HCT116 (cell line): ENCODE data around the gene CSF2RB. TPM values are rescaled to one million over a fixed set of nuclear protein-coding genes. Genes with fewer than 3 reads are reported as not detected.

ENCODE experiments used
- ATAC-seq: fragments of 200-7000 bp; cut with Tn5 transposase; 2 replicates; pipeline ENCODE4 v1.9.1; 2020; ENCODE audit warnings: mild to moderate bottlenecking, moderate library complexity
- BruUV-seq: library from RNA; stranded (reverse); fragments of 400-500 nt; replicated peaks from 2 replicates; lab custom pipeline; 2021; lab: Mats Ljungman, UMichigan
- CTCF ChIA-PET: fragments of 300-600 bp; sonication (Branson Sonifier 250); formaldehyde crosslinking; loops from one replicate; lab custom pipeline; 2021; ENCODE audit warnings: antibody characterized with exemption; lab: Charles Lee
- POLR2A ChIA-PET: fragments of 300-600, 350-600 bp; sonication (Branson Sonifier 250); formaldehyde crosslinking; loops from one replicate; lab custom pipeline; 2021; ENCODE audit warnings: antibody characterized with exemption; lab: Charles Lee
- RAD21 ChIA-PET, 2 experiments: fragments of 300-600 bp; sonication (Branson Sonifier 250); formaldehyde crosslinking; loops; one replicate each; lab custom pipeline; 2023; ENCODE audit warnings: low total read pairs in 2 of 2; ENCODE audit not compliant: uncharacterized antibody in 2 of 2, unreplicated experiment in 2 of 2, low non-redundant PET in 1 of 2; lab: Charles Lee
- DNase-seq: peaks from one replicate; pipeline ENCODE4 v3.0.0-alpha.2; 2010; ENCODE audit warnings: low read depth, low spot score
- H2AFZ ChIP-seq: fragments of 200-600 bp; shearing (Covaris generic), sonication (generic); 2 replicates; pipeline ENCODE4 v1.6.1; 2017; ENCODE audit warnings: low read depth, mixed run types, mixed read lengths, antibody characterized with exemption, low read length; ENCODE audit not compliant: poor library complexity, severe bottlenecking
- H3K27ac ChIP-seq: 2 replicates; pipeline ENCODE4 v1.5.1; 2012; ENCODE audit warnings: low read depth, low read length
- H3K27me3 ChIP-seq: fragments of 200-600 bp; sonication (generic); 2 replicates; pipeline ENCODE4 v1.6.1; 2016; ENCODE audit warnings: mixed run types, low read length, mixed read lengths; ENCODE audit not compliant: insufficient read depth
- H3K36me3 ChIP-seq, 2 experiments: fragments of 200-500 bp in 1 of 2; fragments of 200-600 bp in 1 of 2; sonication (Bioruptor generic) in 1 of 2; sonication (generic) in 1 of 2; 2 replicates each; pipeline versions ENCODE4 v1.5.1 to v1.6.1; 2014 to 2016; ENCODE audit warnings: low read length in 2 of 2, inconsistent platforms in 1 of 2, mixed read lengths in 1 of 2, mixed run types in 1 of 2; ENCODE audit not compliant: insufficient read depth in 2 of 2, control insufficient read depth in 1 of 2
- H3K4me1 ChIP-seq, 2 experiments: fragments of 200-600 bp in 1 of 2; sonication (generic) in 1 of 2; 2 replicates each; pipeline versions ENCODE4 v1.5.1 to v1.6.1; 2012 to 2017; ENCODE audit warnings: low read length in 2 of 2, inconsistent platforms in 1 of 2, mild to moderate bottlenecking in 1 of 2, mixed read lengths in 1 of 2, mixed run types in 1 of 2, moderate library complexity in 1 of 2; ENCODE audit not compliant: insufficient read depth in 2 of 2, control insufficient read depth in 1 of 2
- H3K4me2 ChIP-seq: fragments of 200-600 bp; sonication (generic); 2 replicates; pipeline ENCODE4 v1.6.1; 2017; ENCODE audit warnings: mixed run types, low read length, mixed read lengths
- H3K4me3 ChIP-seq, 2 experiments: fragments of 200-600 bp in 1 of 2; sonication (generic) in 1 of 2; replicated peaks in 1 of 2; 2 replicates each; pipeline ENCODE4 v1.5.1; 2011 to 2016; ENCODE audit warnings: low read length in 2 of 2, control low read depth in 1 of 2, low read depth in 1 of 2, mild to moderate bottlenecking in 1 of 2, mixed read lengths in 1 of 2, mixed run types in 1 of 2
- H3K79me2 ChIP-seq: fragments of 200-600 bp; sonication (generic); 2 replicates; pipeline ENCODE4 v1.6.1; 2017; ENCODE audit warnings: mild to moderate bottlenecking, mixed run types, low read length, moderate library complexity, mixed read lengths; ENCODE audit not compliant: insufficient read depth
- H3K9ac ChIP-seq: fragments of 200-600 bp; sonication (generic); 2 replicates; pipeline ENCODE4 v1.6.1; 2016; ENCODE audit warnings: low read length, mixed read lengths
- H3K9me2 ChIP-seq: fragments of 200-600 bp; sonication (generic), shearing (Covaris generic); 2 replicates; pipeline ENCODE4 v1.6.1; 2017; ENCODE audit warnings: mixed run types, mild to moderate bottlenecking, moderate library complexity; ENCODE audit not compliant: insufficient read depth
- H3K9me3 ChIP-seq, 2 experiments: fragments of 200-500 bp in 1 of 2; fragments of 200-600 bp in 1 of 2; sonication (Bioruptor generic) in 1 of 2; sonication (generic) in 1 of 2; 2 replicates each; pipeline ENCODE4 v1.6.1; 2014 to 2017; ENCODE audit warnings: low read length in 2 of 2, mixed read lengths in 2 of 2, inconsistent platforms in 1 of 2, low read depth in 1 of 2, mild to moderate bottlenecking in 1 of 2, mixed run types in 1 of 2, moderate library complexity in 1 of 2; ENCODE audit not compliant: control insufficient read depth in 1 of 2, insufficient read depth in 1 of 2
- H4K20me1 ChIP-seq: fragments of 200-600 bp; sonication (generic), shearing (Covaris generic); 2 replicates; pipeline ENCODE4 v1.6.1; 2017; ENCODE audit warnings: mixed run types, mild to moderate bottlenecking, moderate library complexity; ENCODE audit not compliant: insufficient read depth
- CBX3 ChIP-seq: IDR thresholded peaks from 2 replicates; pipeline ENCODE4 v1.6.1; 2012; ENCODE audit warnings: low read depth
- CEBPB ChIP-seq: IDR thresholded peaks from 2 replicates; pipeline ENCODE4 v1.6.1; 2012; ENCODE audit warnings: low read depth
- ELF1 ChIP-seq: IDR thresholded peaks from 2 replicates; pipeline ENCODE4 v1.6.1; 2012; ENCODE audit warnings: low read depth, borderline replicate concordance
- FOSL1 ChIP-seq: IDR thresholded peaks from 2 replicates; pipeline ENCODE4 v1.6.1; 2012; ENCODE audit warnings: low read depth
- JUND ChIP-seq: IDR thresholded peaks from 2 replicates; pipeline ENCODE4 v1.6.1; 2012
- POLR2AphosphoS5 ChIP-seq: IDR thresholded peaks from 2 replicates; pipeline ENCODE4 v1.6.1; 2011; ENCODE audit warnings: mild to moderate bottlenecking, low read depth, low read length, moderate library complexity
- SIN3A ChIP-seq: IDR thresholded peaks from 2 replicates; pipeline ENCODE4 v1.6.1; 2012; ENCODE audit warnings: low read depth
- SP1 ChIP-seq: IDR thresholded peaks from 2 replicates; pipeline ENCODE4 v1.6.1; 2012; ENCODE audit warnings: low read depth
- SRF ChIP-seq: IDR thresholded peaks from 2 replicates; pipeline ENCODE4 v1.6.1; 2012; ENCODE audit warnings: low read depth
- TCF7L2 ChIP-seq: IDR thresholded peaks from 2 replicates; pipeline ENCODE4 v1.7.0; 2011; ENCODE audit warnings: borderline replicate concordance, inconsistent platforms; ENCODE audit not compliant: insufficient read depth, insufficient read length; ENCODE audit errors: extremely low read depth
- ZFX ChIP-seq: fragments of 450-650 bp; IDR thresholded peaks from 2 replicates; pipeline ENCODE4 v1.6.1; 2017
- ZNF274 ChIP-seq: fragments of 200-500 bp; sonication (Bioruptor generic); IDR thresholded peaks from 2 replicates; pipeline ENCODE4 v1.6.1; 2014; ENCODE audit warnings: mild to moderate bottlenecking, low read depth, low read length, inconsistent platforms
- intact Hi-C: fragments of 100-400 bp; cut with micrococcal nuclease; formaldehyde crosslinking; loops from 2 replicates; pipeline ENCODE4 v1.10.0; 2022
- total RNA-seq: library from RNA; stranded (reverse); gene quantifications from one replicate; pipeline ENCODE4 v1.2.1, GENCODE V29; 2021; ENCODE audit not compliant: unreplicated experiment
- TF ChIP-seq, protein P1 (sequence below): IDR thresholded peaks from 2 replicates; pipeline ENCODE4 v1.6.1; 2012; ENCODE audit warnings: low read depth
- TF ChIP-seq, protein P2 (sequence below): IDR thresholded peaks from 2 replicates; pipeline ENCODE4 v1.6.1; 2012
- TF ChIP-seq, protein P3 (sequence below): IDR thresholded peaks from 2 replicates; pipeline ENCODE4 v1.6.1; 2011; ENCODE audit warnings: mild to moderate bottlenecking, low read length, moderate library complexity; ENCODE audit not compliant: insufficient replicate concordance; ENCODE audit errors: extremely low read depth
- TF ChIP-seq, protein P4 (sequence below): IDR thresholded peaks from 2 replicates; pipeline ENCODE4 v1.6.1; 2012

The CSF2RB gene
- total RNA-seq, 1 experiment from 2014 or later: 0.10 TPM

DNA sequence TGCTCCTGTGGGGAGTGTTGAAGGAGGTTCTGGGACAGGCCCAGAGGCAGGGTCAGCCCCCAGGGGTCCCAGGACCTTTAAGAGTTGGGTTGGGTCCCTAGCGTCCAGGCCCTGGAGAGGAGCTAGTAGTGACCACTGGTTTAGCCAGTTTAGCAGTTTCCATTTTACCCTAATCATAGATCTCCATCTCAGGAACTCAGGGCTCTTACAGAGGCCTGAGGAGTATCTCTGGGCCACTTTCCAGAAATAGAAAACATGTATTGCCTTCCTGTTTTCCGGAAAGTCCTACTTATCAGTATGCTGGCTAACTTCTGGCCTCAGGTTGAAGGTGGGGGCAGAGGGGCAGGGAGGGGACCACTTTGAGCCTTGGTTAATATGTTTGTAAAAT is 39.1 kb upstream of the CSF2RB start:
- Histone ChIP-seq H3K27me3 (no peaks in the 10 kb centered on the region; the same call in 1 of the 2 replicates), H3K79me2 (no peaks in the 10 kb centered on the region), H3K4me1 (peaks cover 24 to 45% of the 10 kb centered on the region in 2 experiments; a peak in 3 of 4 replicates), H3K9me3 (no peaks in the 10 kb centered on the region), H3K4me3 (no peak overlapping the region), H3K27ac (no peak overlapping the region), H4K20me1 (no peaks in the 10 kb centered on the region), H3K4me2 (peak overlapping the region; percentile 16; the same call in 1 of the 2 replicates), H2AFZ (peak overlapping the region; percentile 83), H3K9me2 (no peaks in the 10 kb centered on the region), H3K36me3 (no peaks in the 10 kb centered on the region), H3K9ac (no peak overlapping the region)
- ChIA-PET POLR2A (no interaction called here), CTCF (interaction anchor here (1.0 to 1.5 kb wide), 2 partner anchors 18 to 103 kb away, joined by 5 read pairs; no protein-coding TSS in a partner anchor), RAD21 (no interaction called here)
- no TSS peak for BruUV-seq
- TF ChIP-seq ZFX (no peak), TCF7L2 (no peak), CEBPB (no peak)
- DNase-seq (no peak), ATAC-seq (no peak)
- intact Hi-C loops: loop anchor here (5.0 kb wide), 1 partner anchor 103 kb away; no protein-coding TSS in a partner anchor

DNA sequence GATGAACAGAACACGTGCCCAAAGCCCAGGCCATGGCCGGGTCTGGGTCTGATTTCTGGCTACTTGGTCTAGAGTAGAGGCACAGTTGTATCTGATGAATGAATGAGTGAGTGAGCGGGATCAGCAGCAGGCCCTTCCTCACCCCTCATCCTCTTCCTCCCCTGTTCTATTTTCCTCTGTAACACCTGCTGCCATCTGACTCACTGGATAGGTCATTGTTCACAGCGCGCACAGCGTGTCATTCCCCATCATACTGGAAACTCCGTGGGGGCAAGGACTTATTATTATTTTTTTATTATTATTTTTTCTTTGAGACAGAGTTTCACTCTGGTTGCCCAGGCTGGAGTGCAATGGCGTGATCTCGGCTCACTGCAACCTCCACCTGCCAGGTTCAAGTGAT is 38.7 kb upstream of the CSF2RB start:
- Histone ChIP-seq H3K79me2 (no peaks in the 10 kb centered on the region), H3K36me3 (no peaks in the 10 kb centered on the region), H3K27ac (no peak overlapping the region), H2AFZ (no peak overlapping the region), H4K20me1 (no peaks in the 10 kb centered on the region), H3K9me2 (no peaks in the 10 kb centered on the region), H3K4me2 (no peak overlapping the region), H3K4me1 (peaks cover 24 to 42% of the 10 kb centered on the region in 2 experiments; a peak in 3 of 4 replicates), H3K4me3 (no peak overlapping the region), H3K9me3 (no peaks in the 10 kb centered on the region), H3K9ac (no peak overlapping the region), H3K27me3 (no peaks in the 10 kb centered on the region; the same call in 1 of the 2 replicates)
- ChIA-PET CTCF (interaction anchor here (1.5 kb wide), 1 partner anchor 19 kb away, joined by 5 read pairs; no protein-coding TSS in a partner anchor), POLR2A (no interaction called here), RAD21 (no interaction called here)
- ATAC-seq: no peak
- no peak for DNase-seq
- no TSS peak for BruUV-seq
- intact Hi-C loops: loop anchor here (5.0 kb wide), 1 partner anchor 103 kb away; no protein-coding TSS in a partner anchor
- TF ChIP-seq ELF1 (no peak), CBX3 (no peak), JUND (no peak), FOSL1 (no peak), POLR2AphosphoS5 (no peak), SRF (no peak), SP1 (no peak), ZNF274 (no peak), TCF7L2 (no peak), SIN3A (no peak)
- TF ChIP-seq, protein P1, sequence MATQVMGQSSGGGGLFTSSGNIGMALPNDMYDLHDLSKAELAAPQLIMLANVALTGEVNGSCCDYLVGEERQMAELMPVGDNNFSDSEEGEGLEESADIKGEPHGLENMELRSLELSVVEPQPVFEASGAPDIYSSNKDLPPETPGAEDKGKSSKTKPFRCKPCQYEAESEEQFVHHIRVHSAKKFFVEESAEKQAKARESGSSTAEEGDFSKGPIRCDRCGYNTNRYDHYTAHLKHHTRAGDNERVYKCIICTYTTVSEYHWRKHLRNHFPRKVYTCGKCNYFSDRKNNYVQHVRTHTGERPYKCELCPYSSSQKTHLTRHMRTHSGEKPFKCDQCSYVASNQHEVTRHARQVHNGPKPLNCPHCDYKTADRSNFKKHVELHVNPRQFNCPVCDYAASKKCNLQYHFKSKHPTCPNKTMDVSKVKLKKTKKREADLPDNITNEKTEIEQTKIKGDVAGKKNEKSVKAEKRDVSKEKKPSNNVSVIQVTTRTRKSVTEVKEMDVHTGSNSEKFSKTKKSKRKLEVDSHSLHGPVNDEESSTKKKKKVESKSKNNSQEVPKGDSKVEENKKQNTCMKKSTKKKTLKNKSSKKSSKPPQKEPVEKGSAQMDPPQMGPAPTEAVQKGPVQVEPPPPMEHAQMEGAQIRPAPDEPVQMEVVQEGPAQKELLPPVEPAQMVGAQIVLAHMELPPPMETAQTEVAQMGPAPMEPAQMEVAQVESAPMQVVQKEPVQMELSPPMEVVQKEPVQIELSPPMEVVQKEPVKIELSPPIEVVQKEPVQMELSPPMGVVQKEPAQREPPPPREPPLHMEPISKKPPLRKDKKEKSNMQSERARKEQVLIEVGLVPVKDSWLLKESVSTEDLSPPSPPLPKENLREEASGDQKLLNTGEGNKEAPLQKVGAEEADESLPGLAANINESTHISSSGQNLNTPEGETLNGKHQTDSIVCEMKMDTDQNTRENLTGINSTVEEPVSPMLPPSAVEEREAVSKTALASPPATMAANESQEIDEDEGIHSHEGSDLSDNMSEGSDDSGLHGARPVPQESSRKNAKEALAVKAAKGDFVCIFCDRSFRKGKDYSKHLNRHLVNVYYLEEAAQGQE: no peak
- TF ChIP-seq, protein P2, sequence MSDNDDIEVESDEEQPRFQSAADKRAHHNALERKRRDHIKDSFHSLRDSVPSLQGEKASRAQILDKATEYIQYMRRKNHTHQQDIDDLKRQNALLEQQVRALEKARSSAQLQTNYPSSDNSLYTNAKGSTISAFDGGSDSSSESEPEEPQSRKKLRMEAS: no peak
- TF ChIP-seq, protein P3, sequence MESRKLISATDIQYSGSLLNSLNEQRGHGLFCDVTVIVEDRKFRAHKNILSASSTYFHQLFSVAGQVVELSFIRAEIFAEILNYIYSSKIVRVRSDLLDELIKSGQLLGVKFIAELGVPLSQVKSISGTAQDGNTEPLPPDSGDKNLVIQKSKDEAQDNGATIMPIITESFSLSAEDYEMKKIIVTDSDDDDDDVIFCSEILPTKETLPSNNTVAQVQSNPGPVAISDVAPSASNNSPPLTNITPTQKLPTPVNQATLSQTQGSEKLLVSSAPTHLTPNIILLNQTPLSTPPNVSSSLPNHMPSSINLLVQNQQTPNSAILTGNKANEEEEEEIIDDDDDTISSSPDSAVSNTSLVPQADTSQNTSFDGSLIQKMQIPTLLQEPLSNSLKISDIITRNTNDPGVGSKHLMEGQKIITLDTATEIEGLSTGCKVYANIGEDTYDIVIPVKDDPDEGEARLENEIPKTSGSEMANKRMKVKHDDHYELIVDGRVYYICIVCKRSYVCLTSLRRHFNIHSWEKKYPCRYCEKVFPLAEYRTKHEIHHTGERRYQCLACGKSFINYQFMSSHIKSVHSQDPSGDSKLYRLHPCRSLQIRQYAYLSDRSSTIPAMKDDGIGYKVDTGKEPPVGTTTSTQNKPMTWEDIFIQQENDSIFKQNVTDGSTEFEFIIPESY: no peak
- TF ChIP-seq, protein P4, sequence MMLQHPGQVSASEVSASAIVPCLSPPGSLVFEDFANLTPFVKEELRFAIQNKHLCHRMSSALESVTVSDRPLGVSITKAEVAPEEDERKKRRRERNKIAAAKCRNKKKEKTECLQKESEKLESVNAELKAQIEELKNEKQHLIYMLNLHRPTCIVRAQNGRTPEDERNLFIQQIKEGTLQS: no peak
